Measurements from ENCODE around the gene AATK. TPM values are rescaled to one million over a fixed set of nuclear protein-coding genes. Genes with fewer than 3 reads are reported as not detected.

The AATK gene
- total and polyA plus RNA-seq, 2 of the 13 experiments (the other 11 are each of a cell fraction or from before 2014, with no cell fraction given) = 2.9 to 8.4 TPM

DNA sequence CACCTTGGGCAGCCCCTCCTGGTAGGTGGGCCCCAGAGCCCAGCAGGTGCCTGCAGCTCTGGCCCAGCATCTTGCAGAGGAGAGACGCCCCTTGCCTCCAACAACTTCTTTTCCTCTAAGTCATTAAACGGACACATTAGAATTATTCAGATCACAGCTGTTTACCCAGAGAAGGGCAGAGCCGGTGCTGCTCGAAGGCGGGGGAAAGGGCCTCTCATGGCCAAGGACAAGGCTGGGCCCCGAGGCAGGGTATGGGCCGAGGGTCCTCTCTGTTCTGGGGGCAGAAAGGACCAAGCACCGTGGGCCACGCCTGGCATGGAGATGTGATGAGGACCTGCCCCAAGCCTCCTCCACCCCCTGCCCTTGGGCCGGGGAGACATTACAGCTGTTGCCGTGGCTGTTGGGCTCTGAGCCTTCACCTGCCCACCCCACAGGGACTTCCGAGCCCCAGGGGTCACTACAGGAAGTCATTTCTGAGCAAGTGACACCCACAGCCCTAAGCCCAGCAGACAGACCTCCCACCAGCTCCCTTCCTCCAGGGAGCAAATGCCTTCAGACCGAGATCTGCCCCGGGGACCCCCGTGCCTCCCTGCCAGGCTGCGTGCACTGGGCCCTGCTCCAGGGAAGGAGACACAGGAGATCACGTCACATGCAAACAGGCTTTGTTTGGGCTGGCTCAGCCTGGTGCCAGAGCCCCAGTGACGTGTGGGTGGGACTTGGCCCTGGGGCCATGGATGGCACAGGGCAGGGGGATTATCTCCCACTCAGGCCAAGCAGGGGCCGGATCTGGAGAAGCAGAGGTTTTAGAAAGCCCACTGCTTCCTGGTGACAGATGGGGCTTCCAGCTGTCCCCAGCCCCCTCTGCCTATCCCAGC, 1.4 kb downstream of the AATK start (continued):
- no peak; the same call in 1 of the 2 replicates for TF ChIP-seq ZFP90 (CRISPR knock-in tag; IDR thresholded peaks at IDR 0.05; ENCODE audit: borderline replicate concordance)
- no peak for TF ChIP-seq BHLHE40 (IDR thresholded peaks at IDR 0.05; ENCODE audit: low read length)
- TF ChIP-seq TCF7 (IDR thresholded peaks at IDR 0.05; ENCODE audit: low read depth) = no peak
- no peak for TF ChIP-seq ZNF281 (CRISPR knock-in tag; IDR thresholded peaks at IDR 0.05; ENCODE audit: borderline replicate concordance)
- TF ChIP-seq ZNF816 (CRISPR knock-in tag; IDR thresholded peaks at IDR 0.05; ENCODE audit: borderline replicate concordance) = no peak
- TF ChIP-seq ZNF407 (CRISPR knock-in tag; IDR thresholded peaks at IDR 0.05; ENCODE audit: not compliant biosample characterization) = no peak
- no peak for TF ChIP-seq ZNF883 (CRISPR knock-in tag; IDR thresholded peaks at IDR 0.05; ENCODE audit: not compliant biosample characterization)
- no peak for TF ChIP-seq DR1 (CRISPR knock-in tag; IDR thresholded peaks at IDR 0.05)
- TF ChIP-seq HOXA9 (CRISPR knock-in tag; IDR thresholded peaks at IDR 0.05; ENCODE audit: borderline replicate concordance) = no peak
- TF ChIP-seq ZFP36L2 (CRISPR knock-in tag; IDR thresholded peaks at IDR 0.05) = no peak
- no peak for TF ChIP-seq ZNF75D (CRISPR knock-in tag; IDR thresholded peaks at IDR 0.05; ENCODE audit: borderline replicate concordance)
- no peak; the same call in 1 of the 2 replicates for TF ChIP-seq NR2C2 (CRISPR knock-in tag; IDR thresholded peaks at IDR 0.05; ENCODE audit: borderline replicate concordance)
- TF ChIP-seq KLF16 (CRISPR knock-in tag; IDR thresholded peaks at IDR 0.05) = no peak; a peak in 1 of 4 replicates
- TF ChIP-seq HNRNPH1 (optimal IDR thresholded peaks at IDR 0.05; ENCODE audit: low read depth, low read length) = no peak
- TF ChIP-seq ARHGAP35 (CRISPR knock-in tag; IDR thresholded peaks at IDR 0.05; ENCODE audit: borderline replicate concordance) = no peak
- TF ChIP-seq ATF7 (IDR thresholded peaks at IDR 0.05) = no peak
- TF ChIP-seq ATF7 (CRISPR knock-in tag; IDR thresholded peaks at IDR 0.05) = peak; percentile 91
- TF ChIP-seq FIP1L1 (IDR thresholded peaks at IDR 0.05; ENCODE audit: borderline replicate concordance, insufficient read depth, low read depth, low read length) = no peak

Measured in HepG2 (cell line).